Skeletal muscle tissue (tissue), 4 donors: ENCODE measurements around the gene TNS1. TPM values are rescaled to one million over a fixed set of nuclear protein-coding genes. Genes with fewer than 3 reads are reported as not detected.
A peak's percentile ranks its signal among the peaks of the same experiment; 100 is the strongest.

Source experiments
- H3K27ac ChIP-seq: one replicate; pipeline ENCODE4 v1.7.0; 2013; ENCODE audit warnings: mild to moderate bottlenecking, low read depth, low read length, inconsistent platforms
- H3K27me3 ChIP-seq, 3 donors: one replicate each; pipeline ENCODE4 v1.7.0; 2013; ENCODE audit warnings: low read length in 3 of 3; ENCODE audit not compliant: control insufficient read depth in 3 of 3, insufficient read depth in 3 of 3
- H3K36me3 ChIP-seq, 3 donors: one replicate each; pipeline ENCODE4 v1.7.0; 2013; ENCODE audit warnings: low read length in 3 of 3; ENCODE audit not compliant: control insufficient read depth in 3 of 3, insufficient read depth in 3 of 3
- H3K4me1 ChIP-seq, 3 donors: one replicate each; pipeline ENCODE4 v1.7.0; 2013; ENCODE audit warnings: low read length in 3 of 3, mild to moderate bottlenecking in 3 of 3; ENCODE audit not compliant: control insufficient read depth in 3 of 3, insufficient read depth in 3 of 3
- H3K4me3 ChIP-seq, 3 donors: one replicate each; pipeline ENCODE4 v1.7.0; 2013; ENCODE audit warnings: low read length in 3 of 3
- H3K9ac ChIP-seq, 3 donors: one replicate each; pipeline ENCODE4 v1.7.0; 2013; ENCODE audit warnings: low read length in 3 of 3, mild to moderate bottlenecking in 3 of 3, moderate library complexity in 2 of 3, low read depth in 1 of 3
- H3K9me3 ChIP-seq, 3 donors: one replicate each; pipeline ENCODE4 v1.7.0; 2013; ENCODE audit warnings: low read length in 3 of 3; ENCODE audit not compliant: control insufficient read depth in 3 of 3
- total RNA-seq: library from RNA; depleted of rRNA; stranded (reverse); fragments of >200 nt; gene quantifications from one replicate; pipeline ENCODE4 v1.2.3, GENCODE V29; 2014
- donor health status: Osteomylitis.

TNS1 gene
- total RNA-seq, 1 donor from 2014 or later, result 73.1 TPM

GRCh38 chr2:217837530-217837929, 165.3 kb downstream of the TNS1 start:
- peak overlapping the region in 1 of 3 donors; percentile 63 for H3K9ac ChIP-seq
- H3K27ac ChIP-seq, result peak overlapping the region; percentile 94
- H3K36me3 ChIP-seq, result peaks cover 53 to 72% (median 59%) of the 10 kb centered on the region in 3 donors
- H3K4me1 ChIP-seq, result peaks cover 97 to 98% (median 97%) of the 10 kb centered on the region in 3 donors
- no peaks in the 10 kb centered on the region for H3K9me3 ChIP-seq
- H3K4me3 ChIP-seq, result no peak overlapping the region
- no peaks in the 10 kb centered on the region for H3K27me3 ChIP-seq

DNA sequence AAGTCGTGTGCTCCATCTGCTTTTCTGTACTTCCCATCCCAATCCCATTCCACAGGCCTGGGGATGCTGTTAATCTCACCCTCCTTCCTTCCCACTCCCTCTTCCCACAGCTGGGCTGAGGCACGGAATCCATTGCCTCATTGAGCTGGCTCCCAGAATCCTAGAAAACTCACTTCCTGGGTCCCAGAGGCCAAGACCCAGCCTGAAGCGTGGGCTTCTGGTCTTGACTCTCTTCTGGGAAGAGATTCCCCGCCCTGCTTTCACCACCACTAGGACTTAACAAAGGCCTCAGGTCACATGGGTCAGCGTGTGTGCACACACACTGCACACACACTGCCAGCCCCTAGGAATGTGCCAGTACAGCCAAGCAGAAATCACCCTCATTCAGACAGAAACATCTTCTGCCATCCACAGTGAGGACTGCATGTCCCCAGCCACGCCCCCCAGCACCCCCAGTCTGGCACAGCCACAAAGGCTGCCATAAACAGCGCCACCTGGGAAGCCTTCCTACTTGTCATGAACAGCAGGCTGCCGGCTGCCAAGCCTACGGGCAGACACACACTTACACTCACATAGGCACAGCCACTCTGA, 165.8 kb downstream of the TNS1 start:
- Histone ChIP-seq H3K27ac (peak overlapping the region; percentile 94), H3K9me3 (no peaks in the 10 kb centered on the region), H3K36me3 (peaks cover 57 to 74% (median 63%) of the 10 kb centered on the region in 3 donors), H3K27me3 (no peaks in the 10 kb centered on the region), H3K4me1 (peaks cover 97% of the 10 kb centered on the region in 3 donors), H3K9ac (peak overlapping the region; percentile 21 to 63 (median 27)), H3K4me3 (peak overlapping the region in 1 of 3 donors; percentile 4)

- H3K4me1 ChIP-seq, result peaks cover 97% of the 10 kb centered on the region in 3 donors
- H3K4me3 ChIP-seq, result peak overlapping the region in 1 of 3 donors; percentile 4
- peak overlapping the region in 2 of 3 donors; percentile 21 to 63 for H3K9ac ChIP-seq
- H3K36me3 ChIP-seq, result peaks cover 55 to 75% (median 66%) of the 10 kb centered on the region in 3 donors
- H3K9me3 ChIP-seq, result no peaks in the 10 kb centered on the region
- no peaks in the 10 kb centered on the region for H3K27me3 ChIP-seq
- peak overlapping the region; percentile 94 for H3K27ac ChIP-seq
Observed at GRCh38 chr2:217835931-217836891, 166.6 kb downstream of the TNS1 start.

DNA sequence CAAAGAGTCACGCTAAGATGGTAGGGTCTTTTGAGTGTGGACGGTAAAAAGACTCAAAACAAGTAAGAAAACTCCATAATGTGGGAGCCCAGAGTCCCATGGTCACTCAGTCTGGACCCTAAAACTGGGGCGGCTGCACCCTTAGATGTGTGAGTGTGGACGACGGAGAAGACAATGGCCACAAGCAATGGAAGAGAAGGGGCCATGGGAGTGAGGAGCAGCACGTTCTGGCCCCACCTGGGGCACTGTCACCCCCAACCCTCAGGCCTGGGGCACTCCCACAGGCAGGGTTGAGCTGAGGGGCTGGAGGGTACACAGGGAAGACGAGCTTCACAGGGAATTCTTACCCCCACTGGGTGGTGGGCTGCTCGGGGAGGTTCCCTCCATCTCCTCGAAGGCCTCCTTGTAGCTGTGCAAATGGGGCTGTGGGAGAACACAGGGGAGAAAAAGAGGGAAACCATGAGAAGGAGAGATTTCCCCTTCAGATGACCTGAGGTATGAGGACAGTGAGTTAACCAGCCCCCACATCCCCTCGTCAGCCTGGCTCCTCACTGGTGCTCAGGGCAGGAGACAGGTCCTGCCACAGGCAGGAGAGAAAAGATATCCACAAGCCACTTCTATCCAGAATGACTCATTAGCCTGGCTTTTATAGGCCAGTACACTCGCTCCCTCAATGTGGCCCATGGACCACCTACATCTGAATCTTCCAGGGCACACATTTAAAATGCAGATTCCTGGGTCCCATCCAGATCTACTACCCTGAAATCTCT, 167.9 kb downstream of the TNS1 start:
- Histone ChIP-seq H3K36me3 (peaks cover 66 to 76% (median 69%) of the 10 kb centered on the region in 3 donors), H3K27me3 (no peaks in the 10 kb centered on the region), H3K27ac (peak overlapping the region; percentile 94), H3K4me1 (peaks cover 94 to 97% (median 97%) of the 10 kb centered on the region in 3 donors), H3K9me3 (no peaks in the 10 kb centered on the region), H3K9ac (no peak overlapping the region), H3K4me3 (peak overlapping the region in 1 of 3 donors; percentile 13)

GRCh38 chr2:217834057-217834620, 168.7 kb downstream of the TNS1 start:
- H3K9ac ChIP-seq, result peak overlapping the region in 1 of 3 donors; percentile 33
- peaks cover 71 to 77% (median 72%) of the 10 kb centered on the region in 3 donors for H3K36me3 ChIP-seq
- H3K27me3 ChIP-seq, result no peaks in the 10 kb centered on the region
- H3K9me3 ChIP-seq, result no peaks in the 10 kb centered on the region
- peak overlapping the region in 1 of 3 donors; percentile 13 for H3K4me3 ChIP-seq
- peak overlapping the region; percentile 94 for H3K27ac ChIP-seq
- peaks cover 93 to 97% (median 97%) of the 10 kb centered on the region in 3 donors for H3K4me1 ChIP-seq

GRCh38 chr2:217833439-217833838, 169.4 kb downstream of the TNS1 start:
- peak overlapping the region in 1 of 3 donors; percentile 27 for H3K4me3 ChIP-seq
- peaks cover 93 to 97% (median 96%) of the 10 kb centered on the region in 3 donors for H3K4me1 ChIP-seq
- H3K9me3 ChIP-seq, result no peaks in the 10 kb centered on the region
- H3K27ac ChIP-seq, result peak overlapping the region; percentile 94
- no peaks in the 10 kb centered on the region for H3K27me3 ChIP-seq
- peak overlapping the region in 2 of 3 donors; percentile 20 to 84 for H3K9ac ChIP-seq
- peaks cover 73 to 77% (median 75%) of the 10 kb centered on the region in 3 donors for H3K36me3 ChIP-seq

- Histone ChIP-seq H3K36me3 (peaks cover 75 to 77% (median 76%) of the 10 kb centered on the region in 3 donors), H3K9me3 (no peaks in the 10 kb centered on the region), H3K9ac (peak overlapping the region in 2 of 3 donors; percentile 4 to 84), H3K27me3 (no peaks in the 10 kb centered on the region), H3K27ac (peak overlapping the region; percentile 94), H3K4me3 (peak overlapping the region in 1 of 3 donors; percentile 27), H3K4me1 (peaks cover 93 to 97% (median 96%) of the 10 kb centered on the region in 3 donors)
Observed at GRCh38 chr2:217832987-217833386, 169.8 kb downstream of the TNS1 start.

GRCh38 chr2:217832115-217832514, 170.7 kb downstream of the TNS1 start:
- Histone ChIP-seq H3K9ac (peak overlapping the region; percentile 15 to 84 (median 73)), H3K9me3 (no peaks in the 10 kb centered on the region), H3K4me3 (peak overlapping the region in 1 of 3 donors; percentile 28), H3K4me1 (peaks cover 93 to 97% (median 96%) of the 10 kb centered on the region in 3 donors), H3K27ac (peak overlapping the region; percentile 94), H3K27me3 (no peaks in the 10 kb centered on the region), H3K36me3 (peaks cover 78 to 81% (median 80%) of the 10 kb centered on the region in 3 donors)

DNA sequence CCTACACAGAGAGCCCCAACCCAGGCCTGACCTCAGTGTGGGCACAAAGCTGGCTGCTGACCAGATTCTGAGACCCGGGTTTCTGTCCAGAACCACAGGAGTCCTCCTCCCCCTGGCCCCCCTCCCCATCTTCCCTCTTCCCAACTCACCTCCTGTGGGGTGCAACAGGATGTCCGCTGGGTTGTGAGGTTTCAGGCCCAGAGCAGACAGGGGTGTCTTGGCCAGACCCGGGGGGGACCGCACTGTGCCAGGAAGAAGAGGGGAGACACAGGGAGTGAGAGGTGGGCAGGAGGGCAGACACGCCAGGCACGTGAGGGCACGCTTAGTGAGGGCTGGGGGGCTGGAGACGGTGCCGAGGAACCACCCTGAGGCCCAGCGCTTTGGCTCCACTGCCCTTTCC, 171.5 kb downstream of the TNS1 start:
- peak overlapping the region; percentile 94 for H3K27ac ChIP-seq
- H3K4me1 ChIP-seq, result peaks cover 92 to 97% (median 96%) of the 10 kb centered on the region in 3 donors
- peak overlapping the region in 2 of 3 donors; percentile 72 to 84 for H3K9ac ChIP-seq
- no peaks in the 10 kb centered on the region for H3K27me3 ChIP-seq
- peak overlapping the region in 1 of 3 donors; percentile 22 for H3K4me3 ChIP-seq
- peaks cover 75 to 80% (median 76%) of the 10 kb centered on the region in 3 donors for H3K36me3 ChIP-seq
- H3K9me3 ChIP-seq, result no peaks in the 10 kb centered on the region
